ENCODE data around the gene THAP4. TPM values are rescaled to one million over a fixed set of nuclear protein-coding genes. Genes with fewer than 3 reads are reported as not detected.
A peak's percentile ranks its signal among the peaks of the same experiment; 100 is the strongest.

The THAP4 gene
- total RNA-seq, 1 donor from 2014 or later = 46.1 TPM

DNA sequence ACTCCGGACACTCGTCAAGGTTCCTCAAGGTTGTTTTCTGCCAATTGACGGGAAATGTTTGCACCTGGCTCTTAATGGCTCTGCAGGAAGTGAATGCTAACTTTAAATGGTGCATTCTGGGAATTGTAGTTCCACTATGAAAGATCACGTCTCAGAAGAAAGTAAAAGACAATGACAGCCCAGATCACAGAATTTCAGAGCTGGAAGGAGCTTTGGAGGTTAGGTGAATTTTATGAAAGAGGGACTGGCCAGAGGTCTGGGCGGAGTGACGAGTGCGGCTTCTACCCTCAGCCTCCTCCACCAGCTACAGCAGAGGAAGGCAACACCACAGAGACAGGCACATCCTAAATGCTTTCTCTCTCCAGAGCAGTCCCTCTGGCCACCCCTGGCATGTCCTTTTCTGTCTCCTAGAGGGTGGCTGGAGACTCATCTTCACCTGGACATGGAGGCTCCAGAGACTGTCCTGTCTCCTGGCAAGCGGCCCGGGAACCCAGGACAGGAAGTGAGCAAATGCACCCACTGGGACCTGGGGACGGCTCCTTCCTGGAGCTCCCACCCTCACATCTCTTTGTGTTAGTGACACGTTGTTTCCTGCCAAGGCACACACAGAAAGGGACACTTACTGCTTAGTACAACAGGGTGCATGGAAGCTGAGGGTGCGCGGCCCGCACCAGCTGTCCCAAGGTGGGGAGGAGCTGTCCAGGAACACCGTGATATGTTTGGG, 19.4 kb downstream of the THAP4 start:
- intact Hi-C loops (cut with DNase I) = no loop called here
- DNase-seq = no peak
- no peaks in the 10 kb centered on the region for H3K27me3 ChIP-seq
- peak overlapping the region; percentile 45 for H3K4me3 ChIP-seq
- TF ChIP-seq, protein P1, sequence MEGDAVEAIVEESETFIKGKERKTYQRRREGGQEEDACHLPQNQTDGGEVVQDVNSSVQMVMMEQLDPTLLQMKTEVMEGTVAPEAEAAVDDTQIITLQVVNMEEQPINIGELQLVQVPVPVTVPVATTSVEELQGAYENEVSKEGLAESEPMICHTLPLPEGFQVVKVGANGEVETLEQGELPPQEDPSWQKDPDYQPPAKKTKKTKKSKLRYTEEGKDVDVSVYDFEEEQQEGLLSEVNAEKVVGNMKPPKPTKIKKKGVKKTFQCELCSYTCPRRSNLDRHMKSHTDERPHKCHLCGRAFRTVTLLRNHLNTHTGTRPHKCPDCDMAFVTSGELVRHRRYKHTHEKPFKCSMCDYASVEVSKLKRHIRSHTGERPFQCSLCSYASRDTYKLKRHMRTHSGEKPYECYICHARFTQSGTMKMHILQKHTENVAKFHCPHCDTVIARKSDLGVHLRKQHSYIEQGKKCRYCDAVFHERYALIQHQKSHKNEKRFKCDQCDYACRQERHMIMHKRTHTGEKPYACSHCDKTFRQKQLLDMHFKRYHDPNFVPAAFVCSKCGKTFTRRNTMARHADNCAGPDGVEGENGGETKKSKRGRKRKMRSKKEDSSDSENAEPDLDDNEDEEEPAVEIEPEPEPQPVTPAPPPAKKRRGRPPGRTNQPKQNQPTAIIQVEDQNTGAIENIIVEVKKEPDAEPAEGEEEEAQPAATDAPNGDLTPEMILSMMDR (IDR thresholded peaks at IDR 0.05) = no peak
- ATAC-seq = peak; percentile 69
- H3K27ac ChIP-seq = peak overlapping the region; percentile 71
- no peaks in the 10 kb centered on the region for H3K9me3 ChIP-seq
- H3K4me1 ChIP-seq = peaks cover 9% of the 10 kb centered on the region
- H3K36me3 ChIP-seq = no peaks in the 10 kb centered on the region

DNA sequence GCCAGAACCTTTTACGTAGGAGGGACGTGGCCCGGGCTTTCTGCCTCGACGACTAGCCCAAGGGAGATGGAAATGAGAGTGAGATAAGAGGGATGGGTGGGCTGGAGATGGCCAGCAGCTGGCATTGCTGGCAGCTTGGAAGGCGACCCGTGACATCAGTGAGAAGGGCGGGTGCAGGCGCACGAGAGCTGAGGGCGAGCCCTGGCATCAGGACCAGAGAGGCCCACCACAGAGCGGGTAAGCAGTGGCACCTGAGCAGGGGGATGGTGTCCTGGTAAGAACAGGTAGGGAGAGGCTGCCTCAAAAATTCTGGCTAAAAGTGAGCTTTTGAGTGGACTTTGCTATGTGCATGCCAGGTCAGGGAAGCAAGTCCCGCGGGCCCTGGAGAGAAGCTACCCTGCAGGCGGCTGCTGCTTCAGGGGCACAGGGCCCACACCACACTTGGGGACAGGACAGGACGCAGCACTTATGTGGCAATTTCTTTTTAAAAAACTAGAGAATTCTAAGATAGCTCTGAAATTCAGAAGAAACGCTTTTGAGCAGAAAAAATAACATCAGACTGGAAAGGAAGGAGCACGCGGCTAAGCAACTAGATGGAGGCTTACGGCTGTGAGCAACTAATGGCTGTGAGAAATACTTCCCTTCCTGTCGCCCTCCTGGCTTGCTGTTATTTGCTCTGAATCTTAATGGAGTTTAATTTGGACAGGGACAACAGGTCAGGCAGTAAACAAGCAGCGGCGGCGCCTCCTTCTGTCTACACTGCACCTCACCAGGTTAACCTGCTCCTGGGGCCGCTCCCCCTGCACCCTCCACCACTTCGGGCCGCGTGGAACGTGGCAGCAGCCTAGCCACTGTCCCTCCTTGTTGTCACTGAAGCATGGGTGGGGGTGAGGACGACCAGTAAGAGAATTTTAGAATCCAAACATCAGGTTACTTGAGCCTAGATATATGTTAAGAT, 20.5 kb downstream of the THAP4 start:
- intact Hi-C loops (cut with DNase I) = no loop called here
- no peak overlapping the region for H3K27ac ChIP-seq
- TF ChIP-seq, protein P1 (IDR thresholded peaks at IDR 0.05) = no peak

DNA sequence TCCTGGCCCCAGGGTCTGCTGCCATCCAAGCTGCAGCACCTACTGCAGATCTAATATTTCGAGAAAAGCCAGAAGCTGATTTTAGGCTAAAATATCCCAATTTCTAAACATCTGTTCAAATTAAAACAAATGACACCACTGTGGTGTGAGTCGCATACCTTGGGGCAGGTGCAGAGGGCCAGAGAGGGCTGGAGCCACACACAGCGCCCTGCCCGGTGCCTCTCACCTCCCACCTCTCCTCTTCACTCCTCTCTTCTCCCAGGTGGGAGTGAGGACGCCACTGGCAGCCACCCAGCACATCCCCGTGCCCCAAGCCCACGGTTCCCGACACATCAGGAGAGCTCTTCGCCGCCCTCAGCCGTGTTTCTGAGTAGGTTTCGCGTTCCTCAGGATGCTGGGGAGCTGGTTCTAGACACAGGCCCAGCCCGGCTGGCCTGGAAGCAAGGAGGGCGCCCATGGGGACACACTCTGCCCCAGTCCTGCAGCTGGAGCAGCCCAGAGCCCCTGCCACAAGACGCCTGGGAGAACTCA, 21.4 kb downstream of the THAP4 start:
- H3K4me1 ChIP-seq = peaks cover 10% of the 10 kb centered on the region
- ATAC-seq = no peak
- H3K36me3 ChIP-seq = no peaks in the 10 kb centered on the region
- no peaks in the 10 kb centered on the region for H3K27me3 ChIP-seq
- no peak overlapping the region for H3K4me3 ChIP-seq
- DNase-seq = no peak
- intact Hi-C loops (cut with DNase I) = no loop called here
- no peak overlapping the region for H3K27ac ChIP-seq
- TF ChIP-seq, protein P1 (IDR thresholded peaks at IDR 0.05) = no peak
- H3K9me3 ChIP-seq = no peaks in the 10 kb centered on the region

More for the DNA sequence above, 20.5 kb downstream of the THAP4 start:
- Histone ChIP-seq H3K9me3 (no peaks in the 10 kb centered on the region), H3K4me3 (peak overlapping the region; percentile 45), H3K4me1 (peaks cover 9% of the 10 kb centered on the region), H3K36me3 (no peaks in the 10 kb centered on the region), H3K27me3 (no peaks in the 10 kb centered on the region)
- DNase-seq (no peak), ATAC-seq (peak; percentile 57)

DNA sequence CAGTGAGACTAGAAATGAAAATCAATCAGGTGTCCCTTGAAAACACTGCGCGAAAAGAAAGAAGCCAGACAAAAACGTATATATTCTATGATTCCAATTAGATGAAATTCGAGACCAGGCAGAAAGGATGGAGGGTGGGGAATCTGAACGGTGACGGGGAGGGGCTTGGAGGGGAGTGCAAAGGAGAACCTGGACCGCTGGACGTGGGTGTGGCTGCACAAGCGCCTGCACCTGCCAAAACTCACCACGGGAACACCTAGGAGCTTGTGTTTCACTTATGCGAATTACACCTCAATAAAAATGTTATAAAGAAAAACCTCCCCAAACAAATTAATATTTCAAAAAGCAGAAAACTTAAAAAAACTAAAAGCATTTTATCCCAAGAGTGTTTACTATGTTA, 21.9 kb downstream of the THAP4 start:
- Histone ChIP-seq H3K9me3 (no peaks in the 10 kb centered on the region), H3K4me1 (peaks cover 12% of the 10 kb centered on the region), H3K27ac (no peak overlapping the region), H3K36me3 (no peaks in the 10 kb centered on the region), H3K27me3 (no peaks in the 10 kb centered on the region), H3K4me3 (no peak overlapping the region)
- DNase-seq (no peak), ATAC-seq (no peak)
- TF ChIP-seq, protein P1 (IDR thresholded peaks at IDR 0.05) = no peak
- intact Hi-C loops (cut with DNase I) = no loop called here

- no peak for DNase-seq
- intact Hi-C loops (cut with DNase I) = no loop called here
Observed at GRCh38 chr2:241613017-241613780, 23.8 kb downstream of the THAP4 start.

More at GRCh38 chr2:241613017-241613780, 23.8 kb downstream of the THAP4 start:
- Histone ChIP-seq H3K27me3 (no peaks in the 10 kb centered on the region), H3K4me3 (no peak overlapping the region), H3K36me3 (no peaks in the 10 kb centered on the region), H3K4me1 (peaks cover 24% of the 10 kb centered on the region), H3K9me3 (no peaks in the 10 kb centered on the region), H3K27ac (peak overlapping the region; percentile 58)
- TF ChIP-seq, protein P1 (IDR thresholded peaks at IDR 0.05) = no peak
- ATAC-seq = no peak
